Lower leg skin (tissue), 3 donors: ENCODE data around the gene NUDT17.

Source experiments
- POLR2A ChIP-seq, 2 donors: fragments of 450-650 bp; IDR thresholded peaks; one replicate each; pipeline ENCODE4 v1.6.1; 2016 to 2017; ENCODE audit warnings: antibody characterized with exemption in 2 of 2, mild to moderate bottlenecking in 1 of 2, moderate library complexity in 1 of 2
- TF ChIP-seq, protein P1 (sequence below), 3 donors: fragments of 450-650 bp; IDR thresholded peaks; one replicate each; pipeline ENCODE4 v1.5.1; 2016; ENCODE audit warnings: antibody characterized with exemption in 3 of 3, mild to moderate bottlenecking in 3 of 3, moderate library complexity in 2 of 3

DNA sequence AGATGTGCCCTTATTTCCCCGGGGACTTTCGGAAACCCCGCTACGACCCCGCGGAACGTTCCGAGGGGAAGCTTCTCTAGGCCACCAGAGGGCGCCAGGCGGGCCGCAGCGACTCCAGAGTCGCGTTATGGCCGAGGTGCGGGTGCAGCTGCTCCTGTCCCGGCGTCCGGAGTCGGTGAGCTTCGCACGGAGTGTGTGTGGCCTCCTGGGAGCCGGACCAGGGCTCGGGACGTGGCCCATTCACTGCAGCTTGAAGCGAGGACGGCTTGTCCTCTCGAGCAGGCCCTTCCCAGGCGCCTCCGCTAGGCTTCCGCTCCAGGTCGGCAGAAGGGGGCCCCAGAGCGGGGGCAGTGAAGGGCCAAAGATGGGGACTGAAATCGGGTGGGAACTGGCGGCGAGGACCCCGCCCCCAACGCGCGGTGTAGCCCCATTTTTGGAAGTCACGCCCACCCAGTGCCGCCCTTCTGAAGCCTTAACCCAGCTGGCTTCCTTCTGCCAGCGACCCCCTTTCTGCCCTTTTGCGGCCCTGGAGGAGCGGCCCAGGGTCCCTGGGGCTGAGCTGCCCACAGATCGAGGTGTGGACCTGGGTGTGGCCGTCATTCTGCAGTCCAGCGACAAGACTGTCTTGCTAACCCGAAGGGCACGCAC is at the start of gene NUDT17:
- no peak for TF ChIP-seq POLR2A (IDR thresholded peaks at IDR 0.05)
- TF ChIP-seq, protein P1, sequence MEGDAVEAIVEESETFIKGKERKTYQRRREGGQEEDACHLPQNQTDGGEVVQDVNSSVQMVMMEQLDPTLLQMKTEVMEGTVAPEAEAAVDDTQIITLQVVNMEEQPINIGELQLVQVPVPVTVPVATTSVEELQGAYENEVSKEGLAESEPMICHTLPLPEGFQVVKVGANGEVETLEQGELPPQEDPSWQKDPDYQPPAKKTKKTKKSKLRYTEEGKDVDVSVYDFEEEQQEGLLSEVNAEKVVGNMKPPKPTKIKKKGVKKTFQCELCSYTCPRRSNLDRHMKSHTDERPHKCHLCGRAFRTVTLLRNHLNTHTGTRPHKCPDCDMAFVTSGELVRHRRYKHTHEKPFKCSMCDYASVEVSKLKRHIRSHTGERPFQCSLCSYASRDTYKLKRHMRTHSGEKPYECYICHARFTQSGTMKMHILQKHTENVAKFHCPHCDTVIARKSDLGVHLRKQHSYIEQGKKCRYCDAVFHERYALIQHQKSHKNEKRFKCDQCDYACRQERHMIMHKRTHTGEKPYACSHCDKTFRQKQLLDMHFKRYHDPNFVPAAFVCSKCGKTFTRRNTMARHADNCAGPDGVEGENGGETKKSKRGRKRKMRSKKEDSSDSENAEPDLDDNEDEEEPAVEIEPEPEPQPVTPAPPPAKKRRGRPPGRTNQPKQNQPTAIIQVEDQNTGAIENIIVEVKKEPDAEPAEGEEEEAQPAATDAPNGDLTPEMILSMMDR (IDR thresholded peaks at IDR 0.05): peak in 1 of 3 donors; percentile 82
